HG03457 (cell line): ENCODE measurements around the gene GNAL.
"Not testable (repeated sequence)": the region's sequence is repeated elsewhere in the genome, so short reads cannot be mapped to it uniquely, and the experiment has no call there.

Experiments
- ATAC-seq: cut with Tn5 transposase; IDR thresholded peaks from one replicate; pipeline ENCODE4 v1.9.1; 2021; ENCODE audit warnings: moderate number of reproducible peaks; ENCODE audit not compliant: unreplicated experiment

GNAL gene

DNA sequence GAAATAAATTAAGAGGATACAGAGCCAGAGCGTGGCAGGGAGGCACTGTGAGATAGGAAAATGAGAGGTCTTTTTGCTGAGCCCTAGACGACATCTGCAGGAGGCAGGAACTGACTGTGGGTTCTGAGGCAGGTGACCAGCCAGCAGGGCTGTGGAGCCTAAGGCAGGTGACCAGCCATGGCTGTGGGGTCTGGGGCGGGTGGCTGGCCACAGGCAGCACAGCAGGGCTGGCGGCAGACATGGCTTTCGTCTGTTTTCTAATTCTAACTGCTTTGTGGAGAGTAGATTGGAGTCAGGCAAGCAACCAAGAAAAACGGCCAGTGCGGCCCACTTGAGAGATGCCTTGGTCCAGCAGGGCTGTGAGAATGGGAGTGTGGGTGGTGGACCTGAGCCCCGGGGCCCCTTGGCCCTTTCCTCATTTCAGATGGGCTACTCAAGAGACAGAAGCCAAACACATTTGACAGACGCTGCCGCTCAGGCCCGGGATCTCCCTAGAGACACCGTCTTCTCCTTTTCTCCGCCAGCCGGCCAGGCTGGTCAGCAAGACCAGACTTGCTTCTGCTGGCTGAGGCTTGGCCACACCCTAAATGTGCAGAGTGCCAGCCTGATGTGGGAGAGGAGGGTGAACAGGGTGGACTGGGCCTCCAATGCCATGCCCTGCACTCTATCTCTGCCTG, 19.7 kb upstream of the GNAL start:
- ATAC-seq = no peak

- ATAC-seq = no peak
These were observed 19.2 kb upstream of the GNAL start for GRCh38 chr18:11669948-11670275.

GRCh38 chr18:11671156-11671555, 17.9 kb upstream of the GNAL start:
- no peak for ATAC-seq

DNA sequence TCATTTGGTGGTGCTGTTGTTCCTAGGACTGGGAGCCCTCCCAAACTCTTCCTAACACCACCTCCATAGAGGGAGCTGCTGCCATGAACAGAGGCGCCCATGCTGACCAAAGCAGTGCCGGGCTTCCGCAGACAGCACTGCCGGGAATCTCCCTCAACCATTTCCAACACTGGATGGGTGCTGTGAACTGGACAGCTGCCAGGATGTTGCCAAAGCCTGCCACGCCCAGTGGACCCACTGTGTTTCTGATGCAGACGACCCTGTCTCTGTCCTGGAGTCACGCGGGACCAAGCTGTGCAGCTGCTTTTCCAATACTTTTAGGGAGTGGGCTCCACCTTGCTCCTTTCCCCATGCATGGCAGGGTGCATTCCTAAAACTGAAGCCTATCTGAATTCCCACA, 16.9 kb upstream of the GNAL start:
- ATAC-seq = no peak

- ATAC-seq = no peak
These were observed 16.1 kb upstream of the GNAL start for GRCh38 chr18:11672846-11673454.

- ATAC-seq = no peak
These were observed 15.5 kb upstream of the GNAL start for GRCh38 chr18:11673560-11673959.

GRCh38 chr18:11674119-11674518, 14.9 kb upstream of the GNAL start:
- no peak for ATAC-seq

GRCh38 chr18:11676386-11676785, 12.7 kb upstream of the GNAL start:
- ATAC-seq = no peak

- no peak for ATAC-seq
These were observed 12.2 kb upstream of the GNAL start for GRCh38 chr18:11676867-11677266.

DNA sequence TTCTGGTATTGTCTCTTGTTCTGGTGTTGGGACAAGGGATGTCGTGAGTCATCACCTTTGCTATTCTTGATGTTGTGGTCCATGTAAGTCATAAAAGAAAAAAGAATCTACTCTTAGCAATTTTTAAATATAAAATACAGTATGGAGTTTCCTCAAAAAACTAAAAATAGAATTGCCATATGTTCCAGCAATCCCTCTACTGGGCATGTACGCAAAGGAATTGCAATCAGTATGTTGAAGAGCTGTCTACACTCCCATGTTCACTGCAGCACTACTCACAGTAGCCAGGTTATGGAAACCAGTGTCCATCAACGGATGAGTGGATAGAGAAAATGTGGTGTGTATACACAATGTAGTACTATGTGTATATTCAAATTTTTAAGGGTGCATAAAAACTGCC, 10.9 kb upstream of the GNAL start:
- ATAC-seq = no peak

DNA sequence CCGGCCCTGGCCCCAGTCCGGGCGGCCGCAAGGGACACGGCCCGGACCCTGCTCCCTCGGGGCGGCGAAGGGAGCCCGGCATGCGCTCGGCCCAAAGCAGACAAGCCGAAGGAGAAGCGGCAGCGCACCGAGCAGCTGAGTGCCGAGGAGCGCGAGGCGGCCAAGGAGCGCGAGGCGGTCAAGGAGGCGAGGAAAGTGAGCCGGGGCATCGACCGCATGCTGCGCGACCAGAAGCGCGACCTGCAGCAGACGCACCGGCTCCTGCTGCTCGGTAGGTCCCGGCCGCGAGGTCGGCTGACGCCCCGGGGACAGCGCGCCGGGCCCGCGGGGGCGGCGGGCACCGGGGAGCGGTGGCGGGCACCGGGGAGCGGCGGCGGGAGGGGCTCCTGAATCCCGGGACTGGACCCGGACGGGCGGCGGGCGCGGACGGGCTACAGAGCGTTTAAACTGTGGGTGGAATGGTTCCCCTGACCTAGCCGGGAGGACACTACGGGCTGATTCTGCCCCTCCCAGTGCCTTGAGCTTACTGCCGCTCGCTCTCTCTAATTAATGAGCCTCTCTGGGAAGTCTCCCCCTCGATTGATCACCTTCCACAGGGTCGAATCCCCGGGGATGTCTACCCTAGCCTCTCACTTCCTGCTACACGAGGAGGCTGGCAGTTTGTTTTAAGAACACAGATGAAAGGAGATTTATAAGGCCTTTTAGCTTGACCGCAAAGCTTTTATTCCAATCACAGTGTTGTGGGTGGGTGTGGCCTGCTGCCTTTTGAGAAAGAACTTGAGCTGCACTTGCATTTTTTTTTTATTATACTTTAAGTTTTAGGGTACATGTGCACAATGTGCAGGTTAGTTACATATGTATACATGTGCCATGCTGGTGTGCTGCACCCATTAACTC, 853 bp downstream of the GNAL start:
- no peak for ATAC-seq

DNA sequence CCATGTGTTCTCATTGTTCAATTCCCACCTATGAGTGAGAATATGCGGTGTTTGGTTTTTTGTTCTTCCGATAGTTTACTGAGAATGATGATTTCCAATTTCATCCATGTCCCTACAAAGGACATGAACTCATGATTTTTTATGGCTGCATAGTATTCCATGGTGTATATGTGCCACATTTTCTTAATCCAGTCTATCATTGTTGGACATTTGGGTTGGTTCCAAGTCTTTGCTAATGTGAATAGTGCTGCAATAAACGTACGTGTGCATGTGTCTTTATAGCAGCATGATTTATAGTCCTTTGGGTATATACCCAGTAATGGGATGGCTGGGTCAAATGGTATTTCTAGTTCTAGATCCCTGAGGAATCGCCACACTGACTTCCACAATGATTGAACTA, 1.6 kb downstream of the GNAL start:
- not testable (repeated sequence) for ATAC-seq

GRCh38 chr18:11695736-11696135, 6.7 kb downstream of the GNAL start:
- ATAC-seq = no peak

- no peak for ATAC-seq
These were observed 7.4 kb downstream of the GNAL start for GRCh38 chr18:11696451-11696850.

- ATAC-seq = no peak
These were observed 11.8 kb downstream of the GNAL start for GRCh38 chr18:11700876-11701275.

DNA sequence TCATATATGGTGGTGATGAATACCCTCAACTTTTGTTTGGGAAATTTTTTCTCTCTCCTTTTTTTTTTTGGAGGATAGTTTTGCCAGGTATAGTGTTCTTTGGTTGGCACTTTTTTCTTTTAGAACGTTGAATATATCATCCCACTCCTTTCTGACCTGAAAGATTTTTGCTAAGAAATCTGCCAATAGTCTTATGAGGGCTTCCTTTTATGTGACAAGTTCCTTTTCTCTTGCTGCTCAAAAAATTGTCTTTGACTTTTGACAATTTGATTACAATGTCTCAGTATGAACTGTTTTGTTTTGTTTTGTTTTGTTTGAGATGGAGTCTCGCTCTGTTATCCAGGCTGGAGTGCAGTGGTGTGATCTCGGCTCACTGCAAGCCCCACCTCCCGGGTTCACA, 21.5 kb downstream of the GNAL start:
- no peak for ATAC-seq

DNA sequence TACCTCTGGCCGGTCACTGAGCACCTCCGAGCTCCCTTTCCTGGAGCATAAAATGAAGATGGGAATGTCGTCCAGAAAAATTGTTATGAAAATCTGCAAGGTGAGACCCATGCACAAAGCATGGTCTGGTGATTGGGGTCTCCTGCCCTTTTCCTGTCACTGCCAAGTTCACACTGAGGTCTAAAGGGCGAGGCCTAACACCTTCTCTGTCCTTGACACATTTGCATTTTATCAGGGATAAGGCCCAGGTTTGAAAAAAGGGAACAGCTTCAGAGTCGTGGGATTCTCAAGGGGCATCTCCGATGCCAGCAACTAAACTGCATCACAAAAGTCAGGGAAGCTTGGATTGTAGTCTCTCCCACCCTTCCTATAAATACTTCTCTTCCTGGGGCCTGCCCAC, 24.7 kb downstream of the GNAL start:
- ATAC-seq = no peak

DNA sequence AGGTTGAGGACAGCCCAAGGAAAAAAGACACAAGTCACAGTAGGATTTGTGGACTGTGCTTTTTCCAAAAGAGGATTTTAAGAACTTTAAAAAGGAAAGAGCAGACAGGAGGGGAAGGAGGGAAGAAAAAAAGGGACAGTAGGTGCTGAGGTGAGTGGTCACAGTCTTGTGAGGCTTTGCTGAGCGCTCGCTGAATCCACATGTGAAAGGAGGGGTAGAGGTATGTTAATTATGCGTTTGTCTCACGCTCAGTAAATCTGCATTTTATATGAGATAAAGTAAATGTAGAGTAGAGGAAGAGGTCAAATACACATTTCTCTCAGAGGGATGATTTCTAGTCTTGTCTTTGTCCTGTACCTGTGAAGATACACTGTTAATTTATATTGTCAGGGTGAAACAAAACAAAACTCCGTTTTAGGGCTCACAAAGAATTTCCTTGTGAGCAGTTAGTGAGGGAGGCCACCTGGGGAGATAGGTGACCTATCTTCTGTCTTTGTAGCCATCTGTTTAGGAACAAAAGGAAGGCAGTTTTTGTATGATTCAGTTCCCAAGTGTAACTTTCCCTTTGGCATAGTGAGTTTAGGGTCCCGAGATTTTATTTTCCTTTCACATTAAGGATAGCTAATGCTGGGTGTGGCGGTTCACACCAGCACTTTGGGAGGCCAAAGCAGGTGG, 25.3 kb downstream of the GNAL start:
- ATAC-seq = no peak

DNA sequence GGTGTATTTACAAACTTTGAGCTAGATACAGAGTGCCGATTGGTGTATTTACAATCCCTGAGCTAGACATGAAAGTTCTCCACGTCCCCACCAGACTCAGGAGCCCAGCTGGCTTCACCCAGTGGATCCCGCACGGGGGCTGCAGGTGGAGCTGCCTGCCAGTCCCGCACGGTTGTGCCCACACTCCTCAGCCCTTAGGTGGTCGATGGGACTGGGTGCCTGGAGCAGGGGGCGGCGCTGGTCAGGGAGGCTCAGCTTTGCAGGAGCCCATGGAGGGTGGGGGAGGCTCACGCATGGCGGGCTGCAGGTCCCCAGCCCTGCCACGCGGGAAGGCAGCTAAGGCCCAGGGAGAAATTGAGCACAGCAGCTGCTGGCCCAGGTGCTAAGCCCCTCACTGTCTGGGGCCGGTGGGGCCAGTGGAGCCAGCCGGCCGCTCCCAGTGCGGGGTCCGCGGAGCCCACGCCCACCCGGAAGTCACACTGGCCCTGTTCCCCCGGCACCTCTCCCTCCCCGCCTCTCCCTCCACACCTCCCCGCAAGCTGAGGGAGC, 27.8 kb downstream of the GNAL start:
- ATAC-seq = not testable (repeated sequence)

GRCh38 chr18:11719050-11719449, 30.0 kb downstream of the GNAL start:
- ATAC-seq = no peak

DNA sequence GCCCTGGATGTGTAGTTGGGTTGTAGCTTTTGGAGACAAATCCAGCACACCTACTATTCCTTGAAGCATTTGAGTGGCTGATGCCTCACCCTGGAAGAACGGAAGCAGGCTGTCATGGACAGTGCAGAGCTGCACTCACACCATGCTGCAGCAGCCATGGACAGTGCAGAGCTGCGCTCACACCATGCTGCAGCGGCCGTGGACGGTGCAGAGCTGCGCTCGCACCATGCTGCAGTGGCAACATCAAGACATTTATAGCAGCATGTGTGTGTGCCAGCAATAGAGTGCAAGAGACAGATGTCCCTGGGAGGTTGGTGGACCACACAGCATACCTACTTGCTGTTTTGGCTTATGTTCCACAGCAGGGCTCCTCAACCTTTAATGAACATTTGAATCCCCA, 30.6 kb downstream of the GNAL start:
- no peak for ATAC-seq
